ENCODE results near the gene TEX26.

The TEX26 gene

GRCh38 chr13:30976025-30976424, 43.6 kb downstream of the TEX26 start:
- DNase-seq (ENCODE audit: low read depth in 2 of 2) = no peak

GRCh38 chr13:30978981-30979956, 46.8 kb downstream of the TEX26 start:
- DNase-seq (ENCODE audit: low read depth in 2 of 2) = no peak

- no peak for DNase-seq (ENCODE audit: low read depth in 2 of 2)
Observed at GRCh38 chr13:30982506-30982905, 50.0 kb downstream of the TEX26 start.

- no peak for DNase-seq (ENCODE audit: low read depth in 2 of 2)
Observed at GRCh38 chr13:30982906-30983305, 50.5 kb downstream of the TEX26 start.

- no peak for DNase-seq (ENCODE audit: low read depth in 2 of 2)
Observed at GRCh38 chr13:30983431-30983830, 51.0 kb downstream of the TEX26 start.

GRCh38 chr13:30984620-30985019, 52.2 kb downstream of the TEX26 start:
- DNase-seq (ENCODE audit: low read depth in 2 of 2) = no peak

- peak; percentile 48 to 57 for DNase-seq (ENCODE audit: low read depth in 2 of 2)
Observed at GRCh38 chr13:30985637-30986205, 53.3 kb downstream of the TEX26 start.

GRCh38 chr13:30991184-30991583, 58.7 kb downstream of the TEX26 start:
- DNase-seq (ENCODE audit: low read depth in 2 of 2) = no peak

GRCh38 chr13:30991922-30992321, 59.5 kb downstream of the TEX26 start:
- no peak for DNase-seq (ENCODE audit: low read depth in 2 of 2)

- no peak for DNase-seq (ENCODE audit: low read depth in 2 of 2)
Observed at GRCh38 chr13:30995331-30995730, 62.9 kb downstream of the TEX26 start.

- DNase-seq (ENCODE audit: low read depth in 2 of 2) = no peak
Observed at GRCh38 chr13:30997697-30998096, 65.2 kb downstream of the TEX26 start.

GRCh38 chr13:30998136-30999088, 66.0 kb downstream of the TEX26 start:
- no peak for DNase-seq (ENCODE audit: low read depth in 2 of 2)

GRCh38 chr13:31000889-31001288, 68.4 kb downstream of the TEX26 start:
- DNase-seq (ENCODE audit: low read depth in 2 of 2) = no peak

- no peak for DNase-seq (ENCODE audit: low read depth in 2 of 2)
Observed at GRCh38 chr13:31001647-31002046, 69.2 kb downstream of the TEX26 start.

GRCh38 chr13:31005066-31005465, 72.6 kb downstream of the TEX26 start:
- no peak for DNase-seq (ENCODE audit: low read depth in 2 of 2)

GRCh38 chr13:31007417-31007816, 75.0 kb downstream of the TEX26 start:
- no peak for DNase-seq (ENCODE audit: low read depth in 2 of 2)

- no peak for DNase-seq (ENCODE audit: low read depth in 2 of 2)
Observed at GRCh38 chr13:31008400-31009115, 76.1 kb downstream of the TEX26 start.

- no peak for DNase-seq (ENCODE audit: low read depth in 2 of 2)
Observed at GRCh38 chr13:31009166-31009565, 76.7 kb downstream of the TEX26 start.

GRCh38 chr13:31010296-31010695, 77.8 kb downstream of the TEX26 start:
- no peak for DNase-seq (ENCODE audit: low read depth in 2 of 2)

GRCh38 chr13:31011193-31011860, 78.9 kb downstream of the TEX26 start:
- no peak for DNase-seq (ENCODE audit: low read depth in 2 of 2)
